WTC11 (cell line): ENCODE measurements around the gene ID2. TPM values are rescaled to one million over a fixed set of nuclear protein-coding genes. Genes with fewer than 3 reads are reported as not detected.

Experiments used
- ATAC-seq: fragments of 200-7000 bp; cut with Tn5 transposase; 2 replicates; pipeline ENCODE4 v1.10.0; 2021; ENCODE audit warnings: mild to moderate bottlenecking, moderate library complexity
- CTCF ChIA-PET: fragments of 300-600 bp; sonication (Branson Sonifier 250); formaldehyde crosslinking; loops from one replicate; lab custom pipeline; 2021; ENCODE audit warnings: antibody characterized with exemption; lab: Charles Lee
- POLR2A ChIA-PET: fragments of 350-600 bp; sonication (Branson Sonifier 250); formaldehyde crosslinking; loops from one replicate; lab custom pipeline; 2021; ENCODE audit warnings: antibody characterized with exemption; lab: Charles Lee
- DNase-seq: peaks from one replicate; pipeline ENCODE4 v3.0.0; 2021; ENCODE audit warnings: low spot score
- H3K27ac Mint-ChIP-seq: 2 replicates; pipeline ENCODE4 v1.8.0; 2021; ENCODE audit warnings: mixed read lengths
- H3K27me3 Mint-ChIP-seq: 2 replicates; pipeline ENCODE4 v1.8.0; 2021; ENCODE audit warnings: low read depth, mild to moderate bottlenecking, moderate library complexity, mixed read lengths
- H3K36me3 Mint-ChIP-seq: 2 replicates; pipeline ENCODE4 v1.8.0; 2021; ENCODE audit warnings: mixed read lengths
- H3K4me1 Mint-ChIP-seq: 2 replicates; pipeline ENCODE4 v1.8.0; 2022; ENCODE audit warnings: mixed read lengths
- H3K4me3 Mint-ChIP-seq: 2 replicates; pipeline ENCODE4 v1.8.0; 2021; ENCODE audit warnings: mild to moderate bottlenecking, moderate library complexity, mixed read lengths
- H3K9me3 Mint-ChIP-seq: 2 replicates; pipeline ENCODE4 v1.8.0; 2021; ENCODE audit warnings: mixed read lengths
- ESRRA ChIP-seq: sonication (generic); formaldehyde crosslinking; IDR thresholded peaks from 2 replicates; pipeline ENCODE4 v1.8.1; 2022; ENCODE audit warnings: mild to moderate bottlenecking, missing genetic modification reagents, borderline replicate concordance
- GRHL2 ChIP-seq: fragments of 250-450 bp; sonication (Bioruptor Pico); IDR thresholded peaks from 2 replicates; pipeline ENCODE4 v1.8.0; 2022; ENCODE audit warnings: mild to moderate bottlenecking, moderate library complexity; ENCODE audit not compliant: insufficient replicate concordance, severe bottlenecking
- JUN ChIP-seq: sonication (generic); formaldehyde crosslinking; IDR thresholded peaks from 2 replicates; pipeline ENCODE4 v1.8.0; 2023; ENCODE audit warnings: mild to moderate bottlenecking, missing genetic modification reagents
- NR1H2 ChIP-seq: sonication (generic); formaldehyde crosslinking; IDR thresholded peaks from 2 replicates; pipeline ENCODE4 v1.9.0; 2021; ENCODE audit warnings: mild to moderate bottlenecking, moderate library complexity, missing genetic modification reagents
- NR3C1 ChIP-seq: sonication (generic); formaldehyde crosslinking; conservative IDR thresholded peaks from 2 replicates; pipeline ENCODE4 v1.8.1; 2023; ENCODE audit warnings: low read depth, mild to moderate bottlenecking, missing genetic modification reagents
- RELA ChIP-seq: sonication (generic); formaldehyde crosslinking; IDR thresholded peaks from 2 replicates; pipeline ENCODE4 v1.8.1; 2022; ENCODE audit warnings: missing genetic modification reagents, mild to moderate bottlenecking, borderline replicate concordance
- SP1 ChIP-seq: sonication (generic); formaldehyde crosslinking; conservative IDR thresholded peaks from 2 replicates; pipeline ENCODE4 v1.8.1; 2022; ENCODE audit warnings: missing genetic modification reagents
- USF1 ChIP-seq: sonication (generic); formaldehyde crosslinking; IDR thresholded peaks from 2 replicates; pipeline ENCODE4 v1.8.0; 2022; ENCODE audit warnings: mild to moderate bottlenecking, missing genetic modification reagents
- ZNF138 ChIP-seq: sonication (generic); formaldehyde crosslinking; conservative IDR thresholded peaks from 2 replicates; pipeline ENCODE4 v1.8.1; 2022; ENCODE audit warnings: mild to moderate bottlenecking, moderate library complexity, missing genetic modification reagents
- ZNF416 ChIP-seq: fragments of 250-450 bp; sonication (Bioruptor Pico); IDR thresholded peaks from 2 replicates; pipeline ENCODE4 v1.9.0; 2021; ENCODE audit warnings: mild to moderate bottlenecking, inconsistent platforms
- total RNA-seq: library from RNA; stranded (reverse); gene quantifications from 3 replicates; pipeline ENCODE4 v1.2.3, GENCODE V29; 2021
- TF ChIP-seq, protein P1 (sequence below): sonication (generic); formaldehyde crosslinking; IDR thresholded peaks from 2 replicates; pipeline ENCODE4 v1.8.0; 2023; ENCODE audit warnings: missing genetic modification reagents
- TF ChIP-seq, protein P2 (sequence below): sonication (generic); formaldehyde crosslinking; IDR thresholded peaks from 2 replicates; pipeline ENCODE4 v1.8.0; 2022; ENCODE audit warnings: mild to moderate bottlenecking, missing genetic modification reagents
- TF ChIP-seq, protein P3 (sequence below): fragments of 250-450 bp; sonication (Bioruptor Pico); IDR thresholded peaks from 2 replicates; pipeline ENCODE4 v1.9.0; 2021; ENCODE audit warnings: moderate library complexity, mild to moderate bottlenecking, inconsistent platforms, borderline replicate concordance
- TF ChIP-seq, protein P4 (sequence below): sonication (generic); formaldehyde crosslinking; IDR thresholded peaks from 2 replicates; pipeline ENCODE4 v1.8.1; 2022; ENCODE audit warnings: mild to moderate bottlenecking, moderate library complexity, missing genetic modification reagents

The ID2 gene
- total RNA-seq, 1 experiment from 2014 or later: 38.6 TPM

- TF ChIP-seq, protein P1, sequence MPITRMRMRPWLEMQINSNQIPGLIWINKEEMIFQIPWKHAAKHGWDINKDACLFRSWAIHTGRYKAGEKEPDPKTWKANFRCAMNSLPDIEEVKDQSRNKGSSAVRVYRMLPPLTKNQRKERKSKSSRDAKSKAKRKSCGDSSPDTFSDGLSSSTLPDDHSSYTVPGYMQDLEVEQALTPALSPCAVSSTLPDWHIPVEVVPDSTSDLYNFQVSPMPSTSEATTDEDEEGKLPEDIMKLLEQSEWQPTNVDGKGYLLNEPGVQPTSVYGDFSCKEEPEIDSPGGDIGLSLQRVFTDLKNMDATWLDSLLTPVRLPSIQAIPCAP (CRISPR knock-in tag): no peak
- TF ChIP-seq ZNF138 (CRISPR knock-in tag): no peak
- no peak for TF ChIP-seq JUN (CRISPR knock-in tag)
- 0 out of 2 replicates have a peak, but pooled peaks have one; percentile 79 for TF ChIP-seq RELA (CRISPR knock-in tag)
- TF ChIP-seq, protein P2, sequence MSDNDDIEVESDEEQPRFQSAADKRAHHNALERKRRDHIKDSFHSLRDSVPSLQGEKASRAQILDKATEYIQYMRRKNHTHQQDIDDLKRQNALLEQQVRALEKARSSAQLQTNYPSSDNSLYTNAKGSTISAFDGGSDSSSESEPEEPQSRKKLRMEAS (CRISPR knock-in tag): peak; percentile 93
- TF ChIP-seq USF1 (CRISPR knock-in tag): peak; percentile 72
- TF ChIP-seq, protein P3, sequence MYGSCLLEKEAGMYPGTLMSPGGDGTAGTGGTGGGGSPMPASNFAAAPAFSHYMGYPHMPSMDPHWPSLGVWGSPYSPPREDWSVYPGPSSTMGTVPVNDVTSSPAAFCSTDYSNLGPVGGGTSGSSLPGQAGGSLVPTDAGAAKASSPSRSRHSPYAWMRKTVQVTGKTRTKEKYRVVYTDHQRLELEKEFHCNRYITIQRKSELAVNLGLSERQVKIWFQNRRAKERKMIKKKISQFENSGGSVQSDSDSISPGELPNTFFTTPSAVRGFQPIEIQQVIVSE: no peak
- no peak for TF ChIP-seq NR3C1 (CRISPR knock-in tag)
- TF ChIP-seq ZNF416 (CRISPR knock-in tag): no peak
- no peak for TF ChIP-seq SP1 (CRISPR knock-in tag)
- no peak for TF ChIP-seq ESRRA (CRISPR knock-in tag)
- TF ChIP-seq GRHL2 (CRISPR knock-in tag): no peak
Measured at GRCh38 chr2:8676191-8676920, 5.5 kb upstream of the ID2 start (continued).

GRCh38 chr2:8676921-8677645, 4.8 kb upstream of the ID2 start:
- peaks cover 15% of the 10 kb centered on the region for H3K9me3 Mint-ChIP-seq
- peak overlapping the region; percentile 99 for H3K27ac Mint-ChIP-seq
- no peak for DNase-seq

More at GRCh38 chr2:8676921-8677645, 4.8 kb upstream of the ID2 start:
- Mint-ChIP-seq H3K4me1 (peaks cover 39% of the 10 kb centered on the region), H3K4me3 (peak overlapping the region; percentile 70), H3K27me3 (peaks cover 59% of the 10 kb centered on the region), H3K36me3 (peaks cover 19% of the 10 kb centered on the region)
- ATAC-seq: no peak
- TF ChIP-seq NR1H2 (CRISPR knock-in tag): no peak
- TF ChIP-seq, protein P4, sequence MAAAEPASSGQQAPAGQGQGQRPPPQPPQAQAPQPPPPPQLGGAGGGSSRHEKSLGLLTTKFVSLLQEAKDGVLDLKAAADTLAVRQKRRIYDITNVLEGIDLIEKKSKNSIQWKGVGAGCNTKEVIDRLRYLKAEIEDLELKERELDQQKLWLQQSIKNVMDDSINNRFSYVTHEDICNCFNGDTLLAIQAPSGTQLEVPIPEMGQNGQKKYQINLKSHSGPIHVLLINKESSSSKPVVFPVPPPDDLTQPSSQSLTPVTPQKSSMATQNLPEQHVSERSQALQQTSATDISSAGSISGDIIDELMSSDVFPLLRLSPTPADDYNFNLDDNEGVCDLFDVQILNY (CRISPR knock-in tag): 0 out of 2 replicates have a peak, but pooled peaks have one; percentile 7
- TF ChIP-seq, protein P1 (CRISPR knock-in tag): no peak
- ChIA-PET CTCF (interaction anchor here (0.6 to 2.5 kb wide), 6 partner anchors 16 to 147 kb away, joined by 3 to 13 read pairs (median 4); no protein-coding TSS in a partner anchor), POLR2A (no interaction called here)
